Mesodermal cell (in vitro differentiated cells): ENCODE measurements around the gene ATMIN. TPM values are rescaled to one million over a fixed set of nuclear protein-coding genes. Genes with fewer than 3 reads are reported as not detected.
A peak's percentile ranks its signal among the peaks of the same experiment; 100 is the strongest.

Source experiments
- H3K27ac ChIP-seq: 2 replicates; pipeline ENCODE4 v1.7.0; 2013; ENCODE audit warnings: mild to moderate bottlenecking, low read depth, low read length, moderate library complexity; ENCODE audit not compliant: severe bottlenecking
- H3K36me3 ChIP-seq: 2 replicates; pipeline ENCODE4 v1.7.1; 2013; ENCODE audit warnings: mild to moderate bottlenecking, low read length, moderate library complexity; ENCODE audit not compliant: control insufficient read depth, insufficient read depth
- H3K4me1 ChIP-seq: one replicate; pipeline ENCODE4 v1.7.1; 2013; ENCODE audit warnings: mild to moderate bottlenecking, low read length; ENCODE audit not compliant: insufficient read depth, control insufficient read depth, poor library complexity, severe bottlenecking
- H3K4me3 ChIP-seq: 2 replicates; pipeline ENCODE4 v1.7.0; 2013; ENCODE audit warnings: low read length, control low read depth, mild to moderate bottlenecking; ENCODE audit not compliant: insufficient read depth, poor library complexity, severe bottlenecking; ENCODE audit errors: extremely low read depth
- H3K9me3 ChIP-seq: 2 replicates; pipeline ENCODE4 v1.7.1; 2013; ENCODE audit warnings: mild to moderate bottlenecking, low read length, moderate library complexity; ENCODE audit not compliant: control insufficient read depth
- WGBS, 2 experiments: methylation state at CpG; one replicate each; pipeline ENCODE4 v1.1.5; 2013; ENCODE audit warnings: missing lambda C conversion rate in 2 of 2; ENCODE audit not compliant: insufficient coverage in 2 of 2; 5-methylcytosine and 5-hydroxymethylcytosine counted together
- polyA plus RNA-seq, 2 experiments: library from polyadenylated mRNA; stranded (reverse); fragments of 50-300 nt; gene quantifications; one replicate each; pipeline ENCODE4 v1.2.3, GENCODE V29; 2013

The ATMIN gene, protein sequence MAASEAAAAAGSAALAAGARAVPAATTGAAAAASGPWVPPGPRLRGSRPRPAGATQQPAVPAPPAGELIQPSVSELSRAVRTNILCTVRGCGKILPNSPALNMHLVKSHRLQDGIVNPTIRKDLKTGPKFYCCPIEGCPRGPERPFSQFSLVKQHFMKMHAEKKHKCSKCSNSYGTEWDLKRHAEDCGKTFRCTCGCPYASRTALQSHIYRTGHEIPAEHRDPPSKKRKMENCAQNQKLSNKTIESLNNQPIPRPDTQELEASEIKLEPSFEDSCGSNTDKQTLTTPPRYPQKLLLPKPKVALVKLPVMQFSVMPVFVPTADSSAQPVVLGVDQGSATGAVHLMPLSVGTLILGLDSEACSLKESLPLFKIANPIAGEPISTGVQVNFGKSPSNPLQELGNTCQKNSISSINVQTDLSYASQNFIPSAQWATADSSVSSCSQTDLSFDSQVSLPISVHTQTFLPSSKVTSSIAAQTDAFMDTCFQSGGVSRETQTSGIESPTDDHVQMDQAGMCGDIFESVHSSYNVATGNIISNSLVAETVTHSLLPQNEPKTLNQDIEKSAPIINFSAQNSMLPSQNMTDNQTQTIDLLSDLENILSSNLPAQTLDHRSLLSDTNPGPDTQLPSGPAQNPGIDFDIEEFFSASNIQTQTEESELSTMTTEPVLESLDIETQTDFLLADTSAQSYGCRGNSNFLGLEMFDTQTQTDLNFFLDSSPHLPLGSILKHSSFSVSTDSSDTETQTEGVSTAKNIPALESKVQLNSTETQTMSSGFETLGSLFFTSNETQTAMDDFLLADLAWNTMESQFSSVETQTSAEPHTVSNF
- polyA plus RNA-seq (2013, experiment 1 of 2): 41.7 TPM
- 38.2 TPM for polyA plus RNA-seq (2013, experiment 2 of 2)

DNA sequence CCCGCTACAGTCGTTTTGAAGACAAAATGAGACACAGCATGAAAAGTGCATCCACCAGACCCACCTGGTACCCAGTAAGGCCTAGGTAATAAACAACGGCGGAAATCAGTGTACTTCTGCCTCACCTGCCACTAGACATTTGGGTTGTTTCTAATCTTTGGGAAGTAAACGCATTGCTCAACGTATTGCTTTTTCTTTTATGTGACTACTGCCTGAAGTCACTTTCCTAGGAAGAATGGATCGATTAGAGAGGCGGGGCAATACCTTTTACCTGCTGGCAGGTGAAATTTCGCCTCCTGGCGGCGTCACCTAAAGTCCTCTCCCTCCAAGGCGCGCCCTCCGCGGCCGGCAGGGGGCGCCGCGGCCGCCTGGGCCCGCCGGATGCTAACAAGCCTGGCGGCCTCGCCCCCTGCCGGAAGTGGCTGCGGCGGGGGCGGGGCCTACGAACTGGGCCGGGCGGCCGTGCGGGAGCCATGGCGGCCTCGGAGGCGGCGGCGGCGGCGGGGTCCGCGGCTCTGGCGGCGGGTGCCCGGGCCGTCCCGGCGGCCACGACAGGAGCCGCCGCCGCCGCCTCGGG lies at the start of gene ATMIN:
Gene ATMIN, plus strand, starts transcription at position 445 of the 577 bp plus-strand sequence. Its CDS starts 29 bp downstream, at position 474.
- peaks cover 7% of the 10 kb centered on the region for H3K9me3 ChIP-seq
- WGBS, 2 experiments: 5 to 6% methylated on average over 29 to 44 of the region's 54 CpGs
- peak within 1 kb of the TSS; percentile 74 for H3K4me3 ChIP-seq
- H3K36me3 ChIP-seq: peaks cover 32% of the 10 kb centered on the region
- no peak within 1 kb of the TSS for H3K27ac ChIP-seq
- H3K4me1 ChIP-seq: peaks cover 23% of the 10 kb centered on the region

DNA sequence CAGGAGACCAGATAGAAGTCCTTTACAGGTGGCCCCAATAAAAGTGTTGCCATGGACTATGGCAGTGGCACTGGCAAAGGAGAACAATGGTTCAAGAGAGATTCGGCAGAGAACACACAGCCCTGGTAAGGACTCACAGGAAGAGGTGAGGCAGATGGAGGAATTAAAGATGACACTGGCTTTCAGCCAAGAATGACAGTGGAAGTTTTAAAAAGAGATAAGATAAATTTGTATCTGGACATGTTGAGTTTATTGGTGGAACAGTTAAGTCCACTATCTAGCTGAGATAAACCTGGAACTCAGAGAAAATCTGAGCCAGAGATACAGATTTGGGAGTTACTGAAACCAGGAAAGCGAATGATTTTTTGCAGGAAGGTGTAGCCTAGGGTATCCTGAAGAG lies 49.1 kb upstream of the ATMIN start:
- H3K36me3 ChIP-seq: peaks cover 22% of the 10 kb centered on the region
- H3K9me3 ChIP-seq: no peaks in the 10 kb centered on the region
- WGBS, 2 experiments: 93 to 94% methylated on average over 2 of the region's 2 CpGs
- H3K4me1 ChIP-seq: peaks cover 20% of the 10 kb centered on the region
- H3K4me3 ChIP-seq: no peak overlapping the region
- no peak overlapping the region for H3K27ac ChIP-seq

DNA sequence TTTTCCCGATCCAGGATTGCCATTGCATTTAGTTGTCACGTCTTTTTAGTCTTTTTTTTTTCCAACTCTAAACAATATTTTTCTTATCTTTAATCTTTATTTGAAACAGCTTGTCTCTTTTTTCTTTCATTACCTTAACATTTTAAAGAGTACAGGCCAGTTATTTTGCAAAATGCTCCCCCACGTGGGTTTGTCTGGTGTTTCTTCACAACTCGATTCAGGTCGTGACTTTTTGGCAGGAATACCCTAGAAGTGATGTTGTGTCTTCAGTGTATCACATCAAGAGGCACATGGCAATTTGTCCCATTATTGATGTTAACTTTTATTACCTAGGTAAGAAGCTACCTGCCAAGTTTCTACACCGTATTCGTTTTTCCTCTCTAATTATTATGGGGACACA lies 46.9 kb upstream of the ATMIN start:
- H3K36me3 ChIP-seq: peaks cover 23% of the 10 kb centered on the region
- H3K9me3 ChIP-seq: no peaks in the 10 kb centered on the region
- WGBS, 2 experiments: 61 to 100% methylated on average over 2 to 3 of the region's 7 CpGs
- H3K27ac ChIP-seq: no peak overlapping the region
- peaks cover 29% of the 10 kb centered on the region for H3K4me1 ChIP-seq
- H3K4me3 ChIP-seq: no peak overlapping the region

DNA sequence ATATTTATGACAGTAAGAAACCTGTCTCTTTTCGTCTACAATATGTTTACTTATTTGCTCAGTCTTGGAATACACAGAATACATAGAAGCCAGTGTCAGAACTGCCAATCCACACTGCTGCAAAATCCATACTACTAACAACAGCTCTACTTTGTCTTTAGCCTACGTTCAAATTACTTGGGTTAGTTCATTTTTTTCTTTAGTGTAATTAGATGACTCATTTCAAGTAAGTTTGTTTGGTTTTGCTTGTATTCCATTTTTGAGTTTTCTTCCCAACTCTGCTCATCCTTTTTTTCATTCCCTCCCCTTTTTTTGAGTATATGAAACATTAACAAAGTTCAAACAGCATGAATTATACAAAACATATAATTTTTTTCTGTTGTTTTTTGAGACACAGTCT lies 45.8 kb upstream of the ATMIN start:
- Histone ChIP-seq H3K4me3 (no peak overlapping the region), H3K4me1 (peaks cover 31% of the 10 kb centered on the region), H3K27ac (no peak overlapping the region), H3K36me3 (peaks cover 23% of the 10 kb centered on the region), H3K9me3 (no peaks in the 10 kb centered on the region)
- 83% methylated on average over 1 of the region's 2 CpGs; no CpG with 5 or more reads in 1 of the 2 experiments for WGBS, 2 experiments

DNA sequence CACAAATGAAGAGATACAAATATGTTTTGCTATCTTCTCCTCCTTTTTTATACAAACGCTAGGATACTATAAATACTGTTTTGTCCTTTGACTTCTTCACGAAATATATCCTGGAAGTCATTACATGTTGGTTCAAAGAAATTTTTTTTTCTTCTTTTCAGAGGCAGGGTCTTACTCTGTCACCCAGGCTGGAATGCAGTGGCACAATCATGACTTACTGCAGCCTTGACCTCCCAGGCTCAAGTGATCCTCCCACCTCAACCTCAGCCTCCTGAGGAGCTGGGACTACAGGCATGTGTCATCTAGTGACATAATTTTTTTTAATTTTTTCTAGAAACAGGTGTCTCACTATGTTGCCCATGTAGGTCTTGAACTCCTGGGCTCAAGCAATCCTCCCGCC lies 45.1 kb upstream of the ATMIN start:
- Histone ChIP-seq H3K9me3 (no peaks in the 10 kb centered on the region), H3K4me1 (peaks cover 31% of the 10 kb centered on the region), H3K4me3 (no peak overlapping the region), H3K27ac (no peak overlapping the region), H3K36me3 (peaks cover 23% of the 10 kb centered on the region)
- WGBS, 2 experiments: 100% methylated on average over 2 to 3 of the region's 3 CpGs

DNA sequence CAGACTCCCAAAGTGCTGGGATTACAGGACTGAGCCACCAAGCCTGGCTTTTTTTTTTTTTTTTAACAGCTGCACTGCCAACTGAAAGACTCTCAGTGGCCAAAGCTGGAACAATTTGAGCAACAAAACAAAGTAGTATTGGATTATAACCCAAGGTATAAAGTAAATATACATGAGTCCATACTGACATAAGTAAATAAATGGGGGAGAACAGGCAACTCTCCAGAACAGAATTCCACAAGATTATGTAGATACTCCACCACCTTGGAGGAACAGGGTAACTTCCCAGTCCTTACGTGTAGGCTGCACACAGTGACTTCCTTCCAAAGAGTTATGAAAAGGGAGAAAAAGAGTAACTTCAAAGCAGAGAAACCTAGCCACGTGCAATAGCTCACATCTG lies 44.7 kb upstream of the ATMIN start:
- Histone ChIP-seq H3K27ac (no peak overlapping the region), H3K9me3 (no peaks in the 10 kb centered on the region), H3K4me3 (no peak overlapping the region), H3K4me1 (peaks cover 29% of the 10 kb centered on the region), H3K36me3 (peaks cover 23% of the 10 kb centered on the region)
- WGBS, 2 experiments: 100% methylated on average over 2 of the region's 2 CpGs; no CpG with 5 or more reads in 1 of the 2 experiments

DNA sequence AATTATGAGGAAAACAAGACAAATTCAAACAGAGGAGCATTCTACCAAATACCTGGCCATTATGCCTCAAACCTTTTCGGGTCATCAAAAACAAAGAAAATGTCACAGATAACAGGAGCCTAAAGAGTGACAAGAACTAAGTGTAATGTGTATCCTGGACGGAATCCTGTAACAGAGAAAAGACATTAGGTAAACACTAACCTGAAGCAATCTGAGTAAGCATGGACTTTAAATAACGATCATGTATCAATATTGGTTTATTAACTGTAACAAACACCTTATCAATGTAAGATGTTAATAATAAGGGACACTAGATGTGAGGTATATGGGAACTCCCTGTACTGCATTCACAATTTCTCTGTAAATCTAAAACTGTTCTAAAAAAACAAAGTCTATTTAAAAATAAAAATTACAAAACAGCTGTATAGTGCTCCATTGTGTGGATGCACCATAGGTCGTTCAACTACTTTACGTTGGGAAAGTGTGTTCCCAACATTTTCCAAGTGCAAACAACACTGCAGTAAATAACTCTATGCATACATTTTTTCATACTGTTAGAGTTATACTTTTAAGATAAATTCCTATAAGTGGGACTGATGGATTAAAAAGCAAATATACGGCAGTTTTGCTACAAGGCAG lies 43.7 kb upstream of the ATMIN start:
- Histone ChIP-seq H3K27ac (peak overlapping the region; percentile 94), H3K9me3 (no peaks in the 10 kb centered on the region), H3K4me3 (no peak overlapping the region), H3K36me3 (peaks cover 20% of the 10 kb centered on the region), H3K4me1 (peaks cover 22% of the 10 kb centered on the region)
- WGBS, 2 experiments: 80 to 100% methylated on average over 1 of the region's 6 CpGs

DNA sequence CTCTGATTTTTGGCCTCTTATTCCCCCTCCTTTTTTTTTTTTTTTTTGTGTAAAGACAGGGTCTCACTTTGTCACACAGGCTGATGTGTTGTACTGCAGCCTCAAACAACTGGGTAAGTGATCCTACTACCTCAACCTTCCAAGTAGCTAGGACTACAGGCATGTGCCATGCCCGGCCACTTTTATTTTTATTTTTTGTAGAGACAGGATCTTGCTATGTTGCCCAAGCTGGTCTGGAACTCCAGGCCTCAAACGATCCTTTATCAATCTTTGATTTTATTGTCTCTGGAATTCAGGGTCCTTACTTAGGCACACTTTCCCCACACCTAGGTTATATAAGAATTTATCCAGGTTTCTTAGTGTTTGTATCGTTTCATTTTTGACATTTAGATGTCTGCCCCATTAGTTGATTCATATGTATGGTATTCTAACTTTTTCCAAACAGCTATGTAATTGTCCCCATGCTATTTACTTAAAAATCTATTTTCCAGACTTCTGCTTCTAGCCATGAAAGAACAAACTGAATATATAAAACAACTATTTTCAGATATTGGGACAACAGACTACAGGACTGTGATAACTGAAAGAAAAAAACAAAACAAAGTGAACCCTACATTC lies 42.9 kb upstream of the ATMIN start:
- WGBS, 2 experiments: no CpG with 5 or more reads among the region's 3 CpGs
- Histone ChIP-seq H3K4me1 (peaks cover 19% of the 10 kb centered on the region), H3K27ac (peak overlapping the region; percentile 94), H3K36me3 (peaks cover 19% of the 10 kb centered on the region), H3K9me3 (no peaks in the 10 kb centered on the region), H3K4me3 (no peak overlapping the region)

DNA sequence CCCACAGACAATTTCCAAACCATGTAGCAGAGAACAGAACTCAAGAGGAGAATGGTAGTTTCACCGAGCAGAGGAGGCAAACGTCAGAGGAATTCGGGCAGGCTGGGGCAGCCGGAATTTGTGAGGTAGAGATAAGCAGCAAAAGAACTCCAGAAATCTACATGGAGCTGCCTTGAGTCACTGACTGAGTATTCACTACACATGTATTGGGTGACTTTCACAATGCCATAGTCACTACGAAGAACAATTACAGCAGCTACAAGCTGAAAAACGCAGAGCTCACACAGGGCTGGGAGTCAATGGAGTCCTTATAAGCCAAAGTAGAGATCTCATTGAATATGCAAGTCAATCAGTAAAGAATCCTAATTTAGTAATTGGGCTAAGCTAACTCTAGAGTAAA lies 42.3 kb upstream of the ATMIN start:
- peak overlapping the region; percentile 94 for H3K27ac ChIP-seq
- H3K4me1 ChIP-seq: peaks cover 17% of the 10 kb centered on the region
- H3K9me3 ChIP-seq: no peaks in the 10 kb centered on the region
- no peak overlapping the region for H3K4me3 ChIP-seq
- WGBS, 2 experiments: 45 to 57% methylated on average over 5 to 6 of the region's 6 CpGs
- peaks cover 16% of the 10 kb centered on the region for H3K36me3 ChIP-seq

DNA sequence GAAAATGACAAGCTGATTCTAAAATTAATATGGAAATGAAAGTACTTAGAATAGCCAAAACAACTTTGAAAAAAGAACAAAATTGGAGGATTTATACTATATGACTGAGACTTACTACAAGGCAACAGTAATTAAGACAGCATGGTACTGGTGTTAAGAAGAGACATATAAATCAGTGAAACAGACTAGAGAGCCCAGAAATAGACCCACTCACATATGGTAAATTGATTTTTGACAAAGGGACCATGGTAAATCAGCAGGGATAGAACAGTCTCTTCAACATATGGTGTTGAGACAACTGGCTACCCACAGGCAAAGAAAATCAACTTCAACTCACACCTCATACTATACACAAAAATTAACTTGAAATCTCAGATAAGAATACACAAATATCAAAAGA lies 41.8 kb upstream of the ATMIN start:
- H3K4me3 ChIP-seq: no peak overlapping the region
- peaks cover 16% of the 10 kb centered on the region for H3K36me3 ChIP-seq
- H3K27ac ChIP-seq: peak overlapping the region; percentile 94
- no peaks in the 10 kb centered on the region for H3K9me3 ChIP-seq
- H3K4me1 ChIP-seq: peaks cover 17% of the 10 kb centered on the region
